Kidney (tissue), 14 donors: ENCODE measurements around the gene HES2. TPM values are rescaled to one million over a fixed set of nuclear protein-coding genes. Genes with fewer than 3 reads are reported as not detected.
"Not testable (repeated sequence)": the region's sequence is repeated elsewhere in the genome, so short reads cannot be mapped to it uniquely, and the experiment has no call there.

Experiments
- DNase-seq, 5 donors: peaks; one replicate each; pipeline ENCODE4 v3.0.0-alpha.2; 2013 to 2020
- FAIRE-seq: peaks from 2 replicates; lab custom pipeline; 2012; peaks lifted over from hg19 to GRCh38; lab: Jason Lieb, UNC
- H3K27ac ChIP-seq, 2 donors: one replicate each; pipeline ENCODE4 v1.7.0; 2013; ENCODE audit warnings: low read depth in 2 of 2, low read length in 2 of 2, inconsistent platforms in 1 of 2
- H3K27me3 ChIP-seq: one replicate; pipeline ENCODE4 v1.7.1; 2013; ENCODE audit warnings: low read length, inconsistent platforms; ENCODE audit not compliant: control insufficient read depth, insufficient read depth
- H3K36me3 ChIP-seq, 3 donors: one replicate each; pipeline versions ENCODE4 v1.7.0 to v1.7.1; 2013; ENCODE audit warnings: low read length in 3 of 3, control low read depth in 1 of 3, inconsistent platforms in 1 of 3; ENCODE audit not compliant: insufficient read depth in 3 of 3, control insufficient read depth in 2 of 3
- H3K4me1 ChIP-seq, 3 donors: one replicate each; pipeline versions ENCODE4 v1.7.0 to v1.7.1; 2013; ENCODE audit warnings: low read length in 3 of 3, inconsistent platforms in 1 of 3, low read depth in 1 of 3; ENCODE audit not compliant: control insufficient read depth in 2 of 3, insufficient read depth in 2 of 3
- H3K4me3 ChIP-seq, 3 donors: one replicate each; pipeline versions ENCODE4 v1.7.0 to v1.8.1; 2013; ENCODE audit warnings: low read length in 3 of 3, control low read depth in 1 of 3, inconsistent platforms in 1 of 3
- H3K9ac ChIP-seq, 3 donors: one replicate each; pipeline versions ENCODE4 v1.7.0 to v1.7.1; 2013; ENCODE audit warnings: low read length in 3 of 3, control low read depth in 1 of 3, inconsistent platforms in 1 of 3
- H3K9me3 ChIP-seq, 3 donors: one replicate each; pipeline versions ENCODE4 v1.7.0 to v1.7.1; 2013; ENCODE audit warnings: low read length in 3 of 3, control low read depth in 1 of 3, inconsistent platforms in 1 of 3; ENCODE audit not compliant: control insufficient read depth in 2 of 3, insufficient read depth in 1 of 3
- intact Hi-C: fragments of 100-400 bp; cut with DNase I; formaldehyde crosslinking; loops from one replicate; pipeline ENCODE4 v1.11.1; 2022
- polyA plus RNA-seq: library from polyadenylated mRNA; stranded (reverse); fragments of 350-450 nt; fragmentation: Illumina TruSeq; extraction: RNeasy Lipid Tissue Mini Kit (QIAGEN cat#74804); gene quantifications from one replicate; pipeline ENCODE4 v1.2.3, GENCODE V29; 2014; ENCODE audit warnings: low read depth, low replicate concordance; ENCODE audit not compliant: insufficient read depth
- total RNA-seq: library from RNA; stranded (reverse); fragmentation: NEBNext Ultra II Directional; extraction: Animal tissue kit (Norgen Biotek cat#: 25700); gene quantifications from one replicate; pipeline ENCODE4 v1.2.1, GENCODE V29; 2021
- TF ChIP-seq, protein P1 (sequence below): IDR thresholded peaks from 3 replicates; pipeline ENCODE4 v1.5.1; 2012; ENCODE audit warnings: mild to moderate bottlenecking, moderate library complexity, borderline replicate concordance; ENCODE audit not compliant: insufficient read depth; ENCODE audit errors: extremely low read depth
- donor health status: control.
- donor health status: control.
- donor health status: control.
- donor health status: control.
- donor health status: control.
- donor health status: DM: yes; HTN: yes; CAD: no.
- donor health status: Normal renal cell carcinoma (clear cell type).

Gene HES2
- total and polyA plus RNA-seq, 2 donors from 2014 or later = 1.3 to 1.6 TPM

DNA sequence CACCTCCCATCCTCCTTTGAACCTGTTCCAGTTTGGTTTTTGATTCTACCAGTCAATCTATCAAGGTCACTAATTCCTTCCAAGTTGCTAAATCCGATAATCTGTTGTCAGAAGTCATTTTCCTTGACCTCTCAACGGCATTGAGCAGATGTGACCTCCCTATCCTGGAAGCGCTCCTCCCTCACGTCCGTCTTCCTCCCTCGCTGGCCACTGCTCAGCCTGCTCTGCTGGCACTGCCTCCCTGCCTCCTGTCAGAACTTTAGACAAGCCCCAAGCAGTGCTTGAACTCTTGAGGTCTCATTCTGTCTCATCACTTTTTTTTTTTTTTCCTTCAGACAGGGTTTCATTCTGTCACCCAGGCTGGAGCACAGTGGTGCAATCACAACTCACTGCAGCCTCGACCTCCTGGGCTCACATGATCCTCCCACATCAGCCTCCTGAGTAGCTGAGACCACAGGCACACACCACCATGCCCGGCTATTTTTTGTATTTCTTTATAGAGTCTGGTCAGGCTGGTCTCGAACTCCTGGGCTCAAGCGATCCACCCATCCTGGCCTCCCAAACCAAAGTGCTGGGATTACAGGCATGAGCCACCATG is 21.8 kb downstream of the HES2 start:
- H3K36me3 ChIP-seq = no peaks in the 10 kb centered on the region
- H3K27ac ChIP-seq = no peak overlapping the region
- intact Hi-C loops = no loop called here
- FAIRE-seq (no peak), DNase-seq (peak in 1 of 5 donors; percentile 31)
- H3K4me1 ChIP-seq = peaks cover 0 to 4% (median 0%) of the 10 kb centered on the region in 3 donors
- H3K4me3 ChIP-seq = no peak overlapping the region
- no peak overlapping the region for H3K9ac ChIP-seq
- TF ChIP-seq, protein P1, sequence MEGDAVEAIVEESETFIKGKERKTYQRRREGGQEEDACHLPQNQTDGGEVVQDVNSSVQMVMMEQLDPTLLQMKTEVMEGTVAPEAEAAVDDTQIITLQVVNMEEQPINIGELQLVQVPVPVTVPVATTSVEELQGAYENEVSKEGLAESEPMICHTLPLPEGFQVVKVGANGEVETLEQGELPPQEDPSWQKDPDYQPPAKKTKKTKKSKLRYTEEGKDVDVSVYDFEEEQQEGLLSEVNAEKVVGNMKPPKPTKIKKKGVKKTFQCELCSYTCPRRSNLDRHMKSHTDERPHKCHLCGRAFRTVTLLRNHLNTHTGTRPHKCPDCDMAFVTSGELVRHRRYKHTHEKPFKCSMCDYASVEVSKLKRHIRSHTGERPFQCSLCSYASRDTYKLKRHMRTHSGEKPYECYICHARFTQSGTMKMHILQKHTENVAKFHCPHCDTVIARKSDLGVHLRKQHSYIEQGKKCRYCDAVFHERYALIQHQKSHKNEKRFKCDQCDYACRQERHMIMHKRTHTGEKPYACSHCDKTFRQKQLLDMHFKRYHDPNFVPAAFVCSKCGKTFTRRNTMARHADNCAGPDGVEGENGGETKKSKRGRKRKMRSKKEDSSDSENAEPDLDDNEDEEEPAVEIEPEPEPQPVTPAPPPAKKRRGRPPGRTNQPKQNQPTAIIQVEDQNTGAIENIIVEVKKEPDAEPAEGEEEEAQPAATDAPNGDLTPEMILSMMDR = no peak
- no peaks in the 10 kb centered on the region for H3K9me3 ChIP-seq
- no peaks in the 10 kb centered on the region for H3K27me3 ChIP-seq

GRCh38 chr1:6396998-6397397 is 22.7 kb downstream of the HES2 start:
- Histone ChIP-seq H3K4me1 (peaks cover 0 to 12% (median 0%) of the 10 kb centered on the region in 3 donors), H3K27me3 (no peaks in the 10 kb centered on the region), H3K9me3 (no peaks in the 10 kb centered on the region), H3K9ac (no peak overlapping the region), H3K27ac (no peak overlapping the region), H3K4me3 (no peak overlapping the region), H3K36me3 (no peaks in the 10 kb centered on the region)
- no peak for FAIRE-seq
- TF ChIP-seq, protein P1 = no peak
- peak in 1 of 5 donors; percentile 1 for DNase-seq
- intact Hi-C loops = no loop called here

GRCh38 chr1:6395781-6396244 is 23.9 kb downstream of the HES2 start:
- H3K27me3 ChIP-seq, H3K4me3 ChIP-seq, H3K36me3 ChIP-seq, H3K9me3 ChIP-seq, H3K27ac ChIP-seq, FAIRE-seq, H3K9ac ChIP-seq, intact Hi-C loops: not testable (repeated sequence)
- peaks cover 0 to 12% (median 0%) of the 10 kb centered on the region in 3 donors for H3K4me1 ChIP-seq
- peak in 1 of 5 donors; percentile 73 for DNase-seq

GRCh38 chr1:6395130-6395529 is 24.6 kb downstream of the HES2 start:
- peaks cover 0 to 12% (median 0%) of the 10 kb centered on the region in 3 donors for H3K4me1 ChIP-seq
- FAIRE-seq, intact Hi-C loops, H3K27ac ChIP-seq, H3K9me3 ChIP-seq, H3K27me3 ChIP-seq, DNase-seq, H3K36me3 ChIP-seq, H3K9ac ChIP-seq, H3K4me3 ChIP-seq: not testable (repeated sequence)
